ENCODE data around the gene DMAP1. TPM values are rescaled to one million over a fixed set of nuclear protein-coding genes. Genes with fewer than 3 reads are reported as not detected.

Gene DMAP1
- total and polyA plus RNA-seq, 12 donors, result 24.1 to 37.3 (median 28.6) TPM

GRCh38 chr1:44235808-44236207 is 22.5 kb downstream of the DMAP1 start:
- no peak for TF ChIP-seq CTCF (IDR thresholded peaks at IDR 0.05)
- ATAC-seq, result no peak
- intact Hi-C loops (cut with DNase I), result loop anchor here in 1 of 10 donors (5.0 kb wide), 1 partner anchor 76 kb away; no protein-coding TSS in a partner anchor

GRCh38 chr1:44236490-44237272 is 23.4 kb downstream of the DMAP1 start:
- Histone ChIP-seq H3K27me3 (no peaks in the 10 kb centered on the region), H3K27ac (no peak overlapping the region), H3K4me1 (peaks cover 12 to 31% (median 23%) of the 10 kb centered on the region in 9 donors), H3K9me3 (peaks cover 0 to 4% (median 0%) of the 10 kb centered on the region in 11 donors), H3K4me3 (no peak overlapping the region), H3K36me3 (peaks cover 0 to 13% (median 0%) of the 10 kb centered on the region in 9 donors)
- ATAC-seq, result no peak
- TF ChIP-seq CTCF (IDR thresholded peaks at IDR 0.05), result no peak
- 92 to 97% methylated on average over 8 of the region's 8 CpGs for WGBS, 2 donors
- DNase-seq, result no peak
- intact Hi-C loops (cut with DNase I), result loop anchor here in 1 of 10 donors (5.0 kb wide), 1 partner anchor 76 kb away; no protein-coding TSS in a partner anchor

More at GRCh38 chr1:44235808-44236207, 22.5 kb downstream of the DMAP1 start:
- no peak for DNase-seq
- H3K27ac ChIP-seq, result no peak overlapping the region
- H3K36me3 ChIP-seq, result peaks cover 0 to 17% (median 0%) of the 10 kb centered on the region in 9 donors
- WGBS, 2 donors, result 95 to 96% methylated on average over 5 of the region's 5 CpGs
- no peak overlapping the region for H3K4me3 ChIP-seq
- H3K9me3 ChIP-seq, result peaks cover 0 to 4% (median 0%) of the 10 kb centered on the region in 11 donors
- peaks cover 9 to 26% (median 18%) of the 10 kb centered on the region in 9 donors for H3K4me1 ChIP-seq
- no peaks in the 10 kb centered on the region for H3K27me3 ChIP-seq

- peaks cover 12 to 28% (median 23%) of the 10 kb centered on the region in 9 donors for H3K4me1 ChIP-seq
- TF ChIP-seq CTCF (IDR thresholded peaks at IDR 0.05), result peak in 7 of 9 donors; percentile 19 to 47 (median 32)
- intact Hi-C loops (cut with DNase I), result loop anchor here in 1 of 10 donors (5.0 kb wide), 1 partner anchor 74 kb away; no protein-coding TSS in a partner anchor
- no peak overlapping the region for H3K27ac ChIP-seq
- DNase-seq, result no peak
- H3K4me3 ChIP-seq, result no peak overlapping the region
- no peak for ATAC-seq
- H3K27me3 ChIP-seq, result no peaks in the 10 kb centered on the region
- no peaks in the 10 kb centered on the region for H3K9me3 ChIP-seq
- peaks cover 0 to 5% (median 0%) of the 10 kb centered on the region in 9 donors for H3K36me3 ChIP-seq
- 77% methylated on average over 33 of the region's 33 CpGs for WGBS, 2 donors
Observed at GRCh38 chr1:44237721-44238457, 24.6 kb downstream of the DMAP1 start.

GRCh38 chr1:44238660-44239059 is 25.4 kb downstream of the DMAP1 start:
- Histone ChIP-seq H3K27me3 (no peaks in the 10 kb centered on the region), H3K4me1 (peaks cover 12 to 28% (median 23%) of the 10 kb centered on the region in 9 donors), H3K9me3 (no peaks in the 10 kb centered on the region), H3K27ac (peak overlapping the region in 1 of 10 donors; percentile 81), H3K4me3 (no peak overlapping the region), H3K36me3 (peaks cover 0 to 10% (median 0%) of the 10 kb centered on the region in 9 donors)
- ATAC-seq (no peak), DNase-seq (no peak)
- WGBS, 2 donors, result 76 to 81% methylated on average over 4 of the region's 4 CpGs
- intact Hi-C loops (cut with DNase I), result loop anchor here in 1 of 10 donors (5.0 kb wide), 1 partner anchor 74 kb away; no protein-coding TSS in a partner anchor
- no peak for TF ChIP-seq CTCF (IDR thresholded peaks at IDR 0.05)
